GM12891 (cell line): Measurements from ENCODE around the gene SLC38A2.

Source experiments
- PAX5 ChIP-seq: IDR thresholded peaks from 2 replicates; pipeline ENCODE4 v1.6.1; 2011; ENCODE audit warnings: low read length, moderate library complexity, mild to moderate bottlenecking; ENCODE audit not compliant: insufficient read depth, severe bottlenecking
- POLR2A ChIP-seq: IDR thresholded peaks from 2 replicates; pipeline ENCODE4 v1.6.1; 2011; ENCODE audit warnings: low read depth, low read length, control low read depth
- POLR2AphosphoS5 ChIP-seq: IDR thresholded peaks from 2 replicates; pipeline ENCODE4 v1.6.1; 2011; ENCODE audit warnings: low read depth, low read length, control low read depth
- TAF1 ChIP-seq: IDR thresholded peaks from 2 replicates; pipeline ENCODE4 v1.6.1; 2011; ENCODE audit warnings: low read depth, low read length, control low read depth

- TF ChIP-seq POLR2A: no peak
- no peak for TF ChIP-seq TAF1
- TF ChIP-seq POLR2AphosphoS5: no peak
- no peak for TF ChIP-seq PAX5
Measured at GRCh38 chr12:46374310-46374709, 1.7 kb upstream of the SLC38A2 start.
